ENCODE data around the gene BIN2. TPM values are rescaled to one million over a fixed set of nuclear protein-coding genes. Genes with fewer than 3 reads are reported as not detected.
"Not testable (repeated sequence)": the region's sequence is repeated elsewhere in the genome, so short reads cannot be mapped to it uniquely, and the experiment has no call there.

Gene BIN2
- total and polyA plus RNA-seq, 12 donors = 0.57 to 13.2 (median 1.5) TPM

DNA sequence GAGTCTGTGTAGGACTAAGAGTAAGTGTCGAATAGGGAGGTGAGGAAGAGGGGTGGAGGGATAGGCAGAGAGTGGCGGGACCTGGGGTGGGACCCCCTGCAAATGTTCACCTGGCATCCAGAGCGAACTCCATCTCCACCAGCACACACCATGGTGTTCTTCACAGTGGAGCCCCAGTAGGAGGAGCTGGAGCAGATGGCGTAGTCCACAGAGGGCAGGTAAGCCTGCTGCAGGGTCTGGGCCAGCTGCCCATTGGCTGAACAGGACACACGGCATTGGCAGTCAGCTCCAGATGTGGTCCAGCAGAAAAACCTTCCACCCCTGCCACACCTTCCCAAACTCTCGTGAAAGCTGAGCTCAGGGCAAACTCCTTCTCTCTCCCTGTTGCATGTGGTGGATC is 15.8 kb upstream of the BIN2 start:
- Histone ChIP-seq H3K4me1 (peaks cover 0 to 25% (median 4%) of the 10 kb centered on the region in 9 donors), H3K36me3 (no peaks in the 10 kb centered on the region), H3K27ac (no peak overlapping the region), H3K4me3 (no peak overlapping the region), H3K27me3 (no peaks in the 10 kb centered on the region), H3K9me3 (no peaks in the 10 kb centered on the region)
- no peak for ATAC-seq
- TF ChIP-seq, protein P1, sequence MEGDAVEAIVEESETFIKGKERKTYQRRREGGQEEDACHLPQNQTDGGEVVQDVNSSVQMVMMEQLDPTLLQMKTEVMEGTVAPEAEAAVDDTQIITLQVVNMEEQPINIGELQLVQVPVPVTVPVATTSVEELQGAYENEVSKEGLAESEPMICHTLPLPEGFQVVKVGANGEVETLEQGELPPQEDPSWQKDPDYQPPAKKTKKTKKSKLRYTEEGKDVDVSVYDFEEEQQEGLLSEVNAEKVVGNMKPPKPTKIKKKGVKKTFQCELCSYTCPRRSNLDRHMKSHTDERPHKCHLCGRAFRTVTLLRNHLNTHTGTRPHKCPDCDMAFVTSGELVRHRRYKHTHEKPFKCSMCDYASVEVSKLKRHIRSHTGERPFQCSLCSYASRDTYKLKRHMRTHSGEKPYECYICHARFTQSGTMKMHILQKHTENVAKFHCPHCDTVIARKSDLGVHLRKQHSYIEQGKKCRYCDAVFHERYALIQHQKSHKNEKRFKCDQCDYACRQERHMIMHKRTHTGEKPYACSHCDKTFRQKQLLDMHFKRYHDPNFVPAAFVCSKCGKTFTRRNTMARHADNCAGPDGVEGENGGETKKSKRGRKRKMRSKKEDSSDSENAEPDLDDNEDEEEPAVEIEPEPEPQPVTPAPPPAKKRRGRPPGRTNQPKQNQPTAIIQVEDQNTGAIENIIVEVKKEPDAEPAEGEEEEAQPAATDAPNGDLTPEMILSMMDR (IDR thresholded peaks at IDR 0.05) = no peak
- no peak for DNase-seq
- intact Hi-C loops (cut with DNase I) = loop anchor here (2.0 to 10.0 kb wide), 9 partner anchors 52 to 515 kb away; partner anchors contain the start of genes LETMD1 (in 6 of the 10), POU6F1 (in 1 of the 10) and SMAGP (in 1 of the 10)
- 88 to 89% methylated on average over 6 of the region's 6 CpGs for WGBS, 2 donors

DNA sequence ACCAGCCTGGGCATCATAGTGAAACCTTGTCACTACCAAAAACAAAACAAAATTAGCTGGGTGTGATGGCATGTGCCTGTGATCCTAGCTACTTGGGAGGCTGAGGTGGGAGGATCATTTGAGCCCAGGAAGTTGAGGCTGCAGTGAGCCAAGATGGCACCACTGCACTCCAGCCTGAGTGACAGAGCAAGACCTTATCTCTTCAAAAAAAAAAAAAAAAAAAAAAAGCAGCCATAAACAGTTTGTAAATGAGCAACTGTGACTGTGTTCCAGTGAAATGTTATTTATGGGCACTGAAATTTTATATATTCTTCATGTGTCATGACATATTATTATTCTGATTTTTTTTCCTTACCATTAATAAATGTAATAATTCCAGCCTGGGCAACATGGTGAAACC is 13.4 kb upstream of the BIN2 start:
- not testable (repeated sequence) for H3K36me3 ChIP-seq, H3K27ac ChIP-seq, H3K27me3 ChIP-seq, ATAC-seq, DNase-seq, H3K9me3 ChIP-seq, H3K4me3 ChIP-seq
- intact Hi-C loops (cut with DNase I) = loop anchor here in 2 of 10 donors (5.0 to 10.0 kb wide), 2 partner anchors 50 to 63 kb away; partner anchors contain the start of gene SMAGP (in 1 of the 2)
- peaks cover 0 to 27% (median 4%) of the 10 kb centered on the region in 9 donors for H3K4me1 ChIP-seq

DNA sequence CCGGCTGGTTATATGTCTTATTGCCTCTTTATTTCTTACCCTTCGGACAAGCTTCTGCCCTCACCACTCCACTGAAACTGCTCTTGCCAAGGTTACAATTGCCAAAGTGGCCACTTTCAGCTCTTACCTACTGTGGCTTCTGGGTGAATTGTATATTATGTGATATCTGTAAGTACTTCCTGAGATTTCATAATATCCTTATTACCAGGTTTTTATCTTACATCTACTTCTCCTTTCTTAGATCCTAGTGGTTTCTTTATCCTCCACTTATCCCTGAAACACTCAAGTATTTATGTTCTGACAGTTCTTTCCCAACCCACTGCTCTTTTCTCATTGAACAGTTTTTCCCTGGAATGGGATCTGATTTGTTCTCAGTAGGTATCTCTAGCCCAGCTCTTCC is 12.0 kb upstream of the BIN2 start:
- 88 to 96% methylated on average over 2 of the region's 2 CpGs for WGBS, 2 donors
- TF ChIP-seq, protein P1 (IDR thresholded peaks at IDR 0.05) = no peak
- no peak for ATAC-seq

DNA sequence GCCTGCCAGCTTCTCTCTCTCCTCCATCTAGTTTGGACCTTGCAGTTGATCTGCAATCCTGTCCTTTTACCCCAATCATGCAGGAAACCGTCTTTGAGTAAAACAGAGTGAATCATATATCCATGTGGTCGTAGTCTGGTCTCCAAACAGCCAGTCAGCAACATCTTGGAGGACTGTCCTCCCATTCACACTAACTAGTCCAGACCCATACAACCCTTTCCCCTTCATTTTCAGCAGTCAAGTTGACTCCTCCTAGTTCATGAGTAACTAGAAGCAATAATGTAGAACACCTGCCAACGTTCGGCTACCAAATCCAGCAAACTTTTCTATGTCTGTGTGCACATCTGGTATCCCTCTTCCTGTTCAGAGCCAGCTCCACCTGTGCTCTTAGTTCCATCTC is 10.8 kb upstream of the BIN2 start:
- Histone ChIP-seq H3K27ac (no peak overlapping the region), H3K4me3 (no peak overlapping the region), H3K9me3 (no peaks in the 10 kb centered on the region), H3K36me3 (no peaks in the 10 kb centered on the region), H3K4me1 (peaks cover 0 to 25% (median 0%) of the 10 kb centered on the region in 9 donors), H3K27me3 (no peaks in the 10 kb centered on the region)
- TF ChIP-seq, protein P1 (IDR thresholded peaks at IDR 0.05) = no peak
- WGBS, 2 donors = 86 to 87% methylated on average over 4 of the region's 4 CpGs
- intact Hi-C loops (cut with DNase I) = loop anchor here in 2 of 10 donors (5.0 to 10.0 kb wide), 2 partner anchors 47 to 60 kb away; partner anchors contain the start of gene SMAGP (in 1 of the 2)
- no peak for ATAC-seq
- DNase-seq = no peak

More for the DNA sequence above, 12.0 kb upstream of the BIN2 start:
- no peak overlapping the region for H3K27ac ChIP-seq
- H3K9me3 ChIP-seq = no peaks in the 10 kb centered on the region
- peaks cover 0 to 20% (median 0%) of the 10 kb centered on the region in 9 donors for H3K4me1 ChIP-seq
- H3K36me3 ChIP-seq = no peaks in the 10 kb centered on the region
- DNase-seq = no peak
- no peak overlapping the region for H3K4me3 ChIP-seq
- intact Hi-C loops (cut with DNase I) = loop anchor here in 2 of 10 donors (5.0 to 10.0 kb wide), 2 partner anchors 49 to 61 kb away; partner anchors contain the start of gene SMAGP (in 1 of the 2)
- H3K27me3 ChIP-seq = no peaks in the 10 kb centered on the region

- peaks cover 0 to 38% (median 0%) of the 10 kb centered on the region in 9 donors for H3K4me1 ChIP-seq
- H3K27ac ChIP-seq = no peak overlapping the region
- ATAC-seq (no peak), DNase-seq (no peak)
- TF ChIP-seq, protein P1 (IDR thresholded peaks at IDR 0.05) = no peak
- H3K4me3 ChIP-seq = no peak overlapping the region
- intact Hi-C loops (cut with DNase I) = loop anchor here in 1 of 10 donors (10.0 kb wide), 1 partner anchor 59 kb away; the partner anchor contains the start of gene SMAGP
- no peaks in the 10 kb centered on the region for H3K27me3 ChIP-seq
- 74 to 77% methylated on average over 6 of the region's 6 CpGs for WGBS, 2 donors
- no peaks in the 10 kb centered on the region for H3K9me3 ChIP-seq
- H3K36me3 ChIP-seq = no peaks in the 10 kb centered on the region
These were observed 9.6 kb upstream of the BIN2 start for GRCh38 chr12:51333536-51333935.
